GM12878 (cell line): ENCODE measurements around the gene COX19. TPM values are rescaled to one million over a fixed set of nuclear protein-coding genes. Genes with fewer than 3 reads are reported as not detected.
A peak's percentile ranks its signal among the peaks of the same experiment; 100 is the strongest.

Experiments
- E4F1 ChIP-seq: fragments of 450-650 bp; IDR thresholded peaks from 2 replicates; pipeline ENCODE4 v1.6.1; 2018; ENCODE audit warnings: borderline replicate concordance, mild to moderate bottlenecking; ENCODE audit not compliant: partially characterized antibody
- FOS ChIP-seq: IDR thresholded peaks from 3 replicates; pipeline ENCODE4 v1.6.1; 2011; ENCODE audit warnings: borderline replicate concordance; ENCODE audit not compliant: insufficient read length; ENCODE audit errors: extremely low read depth
- FOXM1 ChIP-seq: IDR thresholded peaks from 2 replicates; pipeline ENCODE4 v1.6.1; 2012; ENCODE audit warnings: low read depth, mild to moderate bottlenecking, inconsistent platforms, low read length, moderate library complexity
- GATAD2B ChIP-seq: fragments of 450-650 bp; conservative IDR thresholded peaks from 2 replicates; pipeline ENCODE4 v1.6.1; 2017; ENCODE audit warnings: low read depth, mild to moderate bottlenecking, moderate library complexity
- HSF1 ChIP-seq: fragments of 150-350 bp; IDR thresholded peaks from 2 replicates; pipeline ENCODE4 v1.6.1; 2014; ENCODE audit warnings: mild to moderate bottlenecking, low read depth, low read length
- MTA2 ChIP-seq: fragments of 450-650 bp; IDR thresholded peaks from 2 replicates; pipeline ENCODE4 v1.6.1; 2016; ENCODE audit warnings: low read depth, mild to moderate bottlenecking, moderate library complexity
- NBN ChIP-seq: fragments of 450-650 bp; IDR thresholded peaks from 2 replicates; pipeline ENCODE4 v1.6.1; 2016
- NFIC ChIP-seq: IDR thresholded peaks from 2 replicates; pipeline ENCODE4 v1.6.1; 2012; ENCODE audit warnings: low read depth, mild to moderate bottlenecking, inconsistent platforms, low read length, moderate library complexity
- NFYB ChIP-seq: IDR thresholded peaks from 2 replicates; pipeline ENCODE4 v1.6.1; 2011; ENCODE audit warnings: low read depth, mild to moderate bottlenecking, low read length, improper control_type of control experiment, moderate library complexity; ENCODE audit not compliant: insufficient read depth
- POLR2AphosphoS5 ChIP-seq: IDR thresholded peaks from 2 replicates; pipeline ENCODE4 v1.6.1; 2011; ENCODE audit warnings: mild to moderate bottlenecking, low read length, inconsistent platforms
- SMAD1 ChIP-seq: fragments of 450-650 bp; IDR thresholded peaks from 2 replicates; pipeline ENCODE4 v1.6.1; 2018; ENCODE audit warnings: mild to moderate bottlenecking, low read depth; ENCODE audit not compliant: partially characterized antibody
- TAF1 ChIP-seq: IDR thresholded peaks from 2 replicates; pipeline ENCODE4 v1.6.1; 2011; ENCODE audit warnings: mild to moderate bottlenecking, low read depth, low read length, borderline replicate concordance
- TCF12 ChIP-seq: IDR thresholded peaks from 2 replicates; pipeline ENCODE4 v1.6.1; 2011; ENCODE audit warnings: low read depth, mild to moderate bottlenecking, low read length
- ZNF274 ChIP-seq: IDR thresholded peaks from one replicate; pipeline ENCODE4 v1.8.0; 2011; ENCODE audit not compliant: insufficient read length, insufficient read depth
- ZNF384 ChIP-seq: IDR thresholded peaks from 2 replicates; pipeline ENCODE4 v1.6.1; 2012; ENCODE audit warnings: low read depth, mild to moderate bottlenecking, low read length, improper control_type of control experiment, borderline replicate concordance
- ZNF687 ChIP-seq: fragments of 450-650 bp; IDR thresholded peaks from 2 replicates; pipeline ENCODE4 v1.6.1; 2017; ENCODE audit warnings: mild to moderate bottlenecking, moderate library complexity
- ZZZ3 ChIP-seq: IDR thresholded peaks from 2 replicates; pipeline ENCODE4 v1.6.1; 2011; ENCODE audit warnings: low read depth; ENCODE audit not compliant: control insufficient read depth, insufficient read length
- polyA plus RNA-seq, 11 experiments: library from polyadenylated mRNA; depleted of rRNA in 4 of 11; unstranded in 6 of 11; stranded (reverse) in 5 of 11; fragments of >200 nt; fragmentation: Nextera tagmentation in 4 of 11; fragmentation: Illumina TruSeq in 1 of 11; extraction: Ambion mirVana in 4 of 11; extraction: Trizol in 1 of 11; gene quantifications; 1 replicate in 1 of 11; 2 replicates in 10 of 11; pipeline versions ENCODE4 v1.2.1 to v1.2.3, GENCODE V29; 2011 to 2016; ENCODE audit warnings: inconsistent platforms in 2 of 11, missing spikeins in 2 of 11, low read depth in 1 of 11
- total RNA-seq, 4 experiments: library from RNA; depleted of rRNA in 3 of 4; stranded (reverse); fragments of >200 nt in 3 of 4; fragmentation: Illumina TruSeq in 1 of 4; extraction: Trizol in 1 of 4; gene quantifications; 2 replicates each; pipeline versions ENCODE4 v1.2.1 to v1.2.3, GENCODE V29; 2013 to 2021
- TF ChIP-seq, protein P1 (sequence below): fragments of 450-650 bp; IDR thresholded peaks from 2 replicates; pipeline ENCODE4 v1.6.1; 2018; ENCODE audit warnings: mild to moderate bottlenecking, low read depth, moderate library complexity; ENCODE audit not compliant: partially characterized antibody

The COX19 gene
- total and polyA plus RNA-seq, 10 of the 15 experiments (the other 5 are each of a cell fraction or from before 2014, with no cell fraction given), result 3.7 to 17.9 (median 10.8) TPM

- TF ChIP-seq ZNF687 (0 out of 2 replicates have a peak, but pooled peaks have one; percentile 60), SMAD1 (no peak), NFIC (no peak), HSF1 (no peak), FOXM1 (no peak), E4F1 (peak; percentile 39), GATAD2B (peak; percentile 84), ZNF274 (no peak), ZZZ3 (no peak), FOS (no peak), ZNF384 (no peak), TAF1 (peak; percentile 55; the same call in 1 of the 2 replicates), POLR2AphosphoS5 (peak; percentile 79), NBN (peak; percentile 57; the same call in 1 of the 2 replicates), MTA2 (no peak), NFYB (no peak), TCF12 (peak; percentile 53; the same call in 1 of the 2 replicates)
- TF ChIP-seq, protein P1, sequence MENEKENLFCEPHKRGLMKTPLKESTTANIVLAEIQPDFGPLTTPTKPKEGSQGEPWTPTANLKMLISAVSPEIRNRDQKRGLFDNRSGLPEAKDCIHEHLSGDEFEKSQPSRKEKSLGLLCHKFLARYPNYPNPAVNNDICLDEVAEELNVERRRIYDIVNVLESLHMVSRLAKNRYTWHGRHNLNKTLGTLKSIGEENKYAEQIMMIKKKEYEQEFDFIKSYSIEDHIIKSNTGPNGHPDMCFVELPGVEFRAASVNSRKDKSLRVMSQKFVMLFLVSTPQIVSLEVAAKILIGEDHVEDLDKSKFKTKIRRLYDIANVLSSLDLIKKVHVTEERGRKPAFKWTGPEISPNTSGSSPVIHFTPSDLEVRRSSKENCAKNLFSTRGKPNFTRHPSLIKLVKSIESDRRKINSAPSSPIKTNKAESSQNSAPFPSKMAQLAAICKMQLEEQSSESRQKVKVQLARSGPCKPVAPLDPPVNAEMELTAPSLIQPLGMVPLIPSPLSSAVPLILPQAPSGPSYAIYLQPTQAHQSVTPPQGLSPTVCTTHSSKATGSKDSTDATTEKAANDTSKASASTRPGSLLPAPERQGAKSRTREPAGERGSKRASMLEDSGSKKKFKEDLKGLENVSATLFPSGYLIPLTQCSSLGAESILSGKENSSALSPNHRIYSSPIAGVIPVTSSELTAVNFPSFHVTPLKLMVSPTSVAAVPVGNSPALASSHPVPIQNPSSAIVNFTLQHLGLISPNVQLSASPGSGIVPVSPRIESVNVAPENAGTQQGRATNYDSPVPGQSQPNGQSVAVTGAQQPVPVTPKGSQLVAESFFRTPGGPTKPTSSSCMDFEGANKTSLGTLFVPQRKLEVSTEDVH, result no peak
These were observed at the start of gene COX19 (continued) for GRCh38 chr7:974820-975681.
